ENCODE data around the gene ECHDC1.

DNA sequence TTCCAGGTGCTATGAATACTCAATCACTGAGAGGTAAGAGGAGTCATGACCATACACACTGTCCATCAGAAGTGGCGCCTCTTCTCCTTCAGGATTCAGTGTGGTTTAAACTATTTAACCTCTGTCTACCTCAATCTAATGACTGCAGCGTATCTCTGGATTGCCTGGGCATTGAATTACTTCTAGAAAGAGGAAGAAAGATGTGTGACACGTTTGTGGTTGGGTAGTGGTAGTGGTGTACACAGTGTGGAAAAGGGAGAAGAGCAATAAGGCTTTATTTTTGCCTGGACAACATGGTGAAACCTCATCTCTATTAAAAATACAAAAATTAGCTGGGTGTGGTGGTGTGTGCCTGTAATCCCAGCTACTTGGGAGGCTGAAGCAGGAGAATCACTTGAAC lies 38.0 kb upstream of the ECHDC1 start:
- TF ChIP-seq, protein P1, sequence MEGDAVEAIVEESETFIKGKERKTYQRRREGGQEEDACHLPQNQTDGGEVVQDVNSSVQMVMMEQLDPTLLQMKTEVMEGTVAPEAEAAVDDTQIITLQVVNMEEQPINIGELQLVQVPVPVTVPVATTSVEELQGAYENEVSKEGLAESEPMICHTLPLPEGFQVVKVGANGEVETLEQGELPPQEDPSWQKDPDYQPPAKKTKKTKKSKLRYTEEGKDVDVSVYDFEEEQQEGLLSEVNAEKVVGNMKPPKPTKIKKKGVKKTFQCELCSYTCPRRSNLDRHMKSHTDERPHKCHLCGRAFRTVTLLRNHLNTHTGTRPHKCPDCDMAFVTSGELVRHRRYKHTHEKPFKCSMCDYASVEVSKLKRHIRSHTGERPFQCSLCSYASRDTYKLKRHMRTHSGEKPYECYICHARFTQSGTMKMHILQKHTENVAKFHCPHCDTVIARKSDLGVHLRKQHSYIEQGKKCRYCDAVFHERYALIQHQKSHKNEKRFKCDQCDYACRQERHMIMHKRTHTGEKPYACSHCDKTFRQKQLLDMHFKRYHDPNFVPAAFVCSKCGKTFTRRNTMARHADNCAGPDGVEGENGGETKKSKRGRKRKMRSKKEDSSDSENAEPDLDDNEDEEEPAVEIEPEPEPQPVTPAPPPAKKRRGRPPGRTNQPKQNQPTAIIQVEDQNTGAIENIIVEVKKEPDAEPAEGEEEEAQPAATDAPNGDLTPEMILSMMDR (IDR thresholded peaks at IDR 0.05; ENCODE audit: borderline replicate concordance, extremely low read depth, low read length, poor library complexity, severe bottlenecking), result no peak
- no peak for TF ChIP-seq EZH2 (IDR thresholded peaks at IDR 0.05; ENCODE audit: borderline replicate concordance, low read depth, low read length, severe bottlenecking)

Data from DND-41 (cell line).